Measurements from ENCODE around the gene RXYLT1. TPM values are rescaled to one million over a fixed set of nuclear protein-coding genes. Genes with fewer than 3 reads are reported as not detected.
A peak's percentile ranks its signal among the peaks of the same experiment; 100 is the strongest.
"Not testable (repeated sequence)": the region's sequence is repeated elsewhere in the genome, so short reads cannot be mapped to it uniquely, and the experiment has no call there.

Gene RXYLT1
- total RNA-seq, 2 donors from 2014 or later = 10.0 to 14.0 TPM

- no peak for DNase-seq (ENCODE audit: low spot score)
- intact Hi-C loops (cut with DNase I) = no loop called here
These were observed 57.2 kb downstream of the RXYLT1 start for GRCh38 chr12:63836936-63837335.

- DNase-seq (ENCODE audit: low spot score) = no peak
- intact Hi-C loops (cut with DNase I) = no loop called here
These were observed 58.7 kb downstream of the RXYLT1 start for GRCh38 chr12:63838411-63838810.

- no peak for DNase-seq (ENCODE audit: low spot score)
- intact Hi-C loops (cut with DNase I) = loop anchor here (2.0 kb wide), 2 partner anchors 414 to 416 kb away; no protein-coding TSS in a partner anchor
These were observed 61.3 kb downstream of the RXYLT1 start for GRCh38 chr12:63841011-63841410.

GRCh38 chr12:63841571-63841970 is 61.9 kb downstream of the RXYLT1 start:
- no peak for DNase-seq (ENCODE audit: low spot score)
- intact Hi-C loops (cut with DNase I) = loop anchor here (2.0 kb wide), 2 partner anchors 413 to 415 kb away; no protein-coding TSS in a partner anchor

DNA sequence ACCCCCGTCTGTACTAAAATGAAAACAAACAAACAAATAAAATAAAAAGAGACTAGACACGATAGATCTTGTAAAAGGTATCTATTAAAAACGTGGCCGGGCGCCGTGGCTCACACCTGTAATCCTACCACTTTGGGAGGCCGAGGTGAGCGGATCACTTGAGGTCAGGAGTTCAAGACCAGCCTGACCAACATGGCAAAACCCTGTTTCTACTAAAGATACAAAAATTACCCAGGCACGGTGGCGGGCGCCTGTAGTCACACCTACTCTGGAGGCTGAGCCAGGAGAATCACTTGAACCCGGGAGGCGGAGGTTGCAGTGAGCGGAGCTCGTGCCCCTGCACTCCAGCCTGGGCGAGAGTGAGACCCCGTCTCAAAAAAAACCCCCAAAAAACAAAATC is 63.0 kb downstream of the RXYLT1 start:
- intact Hi-C loops (cut with DNase I); DNase-seq (ENCODE audit: low spot score): not testable (repeated sequence)

DNA sequence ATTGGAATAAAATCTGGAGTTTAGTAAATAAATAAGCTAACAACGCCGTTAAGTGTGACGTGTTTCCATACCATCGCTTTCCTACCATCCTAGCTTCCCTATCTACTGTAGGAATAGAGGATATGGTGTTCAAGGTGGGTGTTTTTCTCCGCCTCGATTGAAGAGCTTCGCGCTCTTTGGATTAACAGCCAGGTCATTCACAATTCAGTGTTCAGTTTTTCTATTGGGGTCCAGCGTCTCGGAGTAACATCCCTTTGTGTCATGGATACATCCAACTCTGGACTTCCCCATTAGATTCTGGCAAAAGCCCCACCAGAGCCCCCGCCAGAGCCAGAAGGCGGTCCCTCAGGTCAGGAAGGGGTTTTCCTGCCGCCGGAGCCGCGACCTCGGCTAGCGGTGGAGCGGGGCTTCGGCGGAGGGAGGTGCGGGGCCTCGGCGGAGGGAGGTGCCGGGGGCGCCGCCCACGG is 63.6 kb downstream of the RXYLT1 start:
- no peak for DNase-seq (ENCODE audit: low spot score)
- intact Hi-C loops (cut with DNase I) = no loop called here

DNA sequence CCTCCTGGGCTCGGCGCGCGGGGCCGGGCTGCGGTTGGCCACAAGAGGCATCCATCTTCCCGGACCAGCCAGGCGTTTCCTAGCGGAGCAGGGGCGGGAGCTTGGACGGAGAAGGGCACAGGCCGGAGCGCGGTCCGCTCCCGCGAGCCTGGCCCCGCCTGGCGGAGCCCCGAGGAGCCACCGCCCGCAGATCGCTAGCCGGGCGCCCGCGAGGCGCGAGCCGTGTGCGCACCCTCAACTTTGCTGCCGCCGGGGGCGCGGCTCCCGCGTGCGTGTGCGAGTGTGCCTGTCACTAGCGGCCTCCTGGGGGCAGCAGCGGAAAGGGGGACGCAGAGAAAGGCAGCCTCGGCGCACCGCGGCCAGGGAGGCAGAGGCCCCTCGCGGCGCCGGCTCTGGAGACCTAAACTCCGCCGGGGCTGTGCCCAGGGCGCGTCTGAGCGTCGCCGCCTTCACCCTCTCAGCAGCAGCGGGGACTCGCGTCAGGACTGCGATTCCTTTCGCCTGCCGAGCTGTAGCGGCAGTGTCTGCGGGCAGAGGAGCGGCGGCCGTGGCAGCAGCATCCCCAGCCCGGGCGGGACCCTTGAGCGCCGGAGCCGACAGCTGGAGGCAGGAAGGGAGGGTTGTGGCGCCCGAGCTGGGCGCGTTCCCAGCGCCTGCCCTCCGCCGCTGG is 64.1 kb downstream of the RXYLT1 start:
- intact Hi-C loops (cut with DNase I) = no loop called here
- peak; percentile 97 for DNase-seq (ENCODE audit: low spot score)

GRCh38 chr12:63844391-63845341 is 65.0 kb downstream of the RXYLT1 start, which contains the start of gene SRGAP1:
Gene SRGAP1, plus strand, starts transcription at chr12:63844700. Its CDS starts 117 bp downstream, at chr12:63844817.
- peak; percentile 91 for DNase-seq (ENCODE audit: low spot score)
- intact Hi-C loops (cut with DNase I) = no loop called here

- no peak for DNase-seq (ENCODE audit: low spot score)
- intact Hi-C loops (cut with DNase I) = no loop called here
These were observed 66.0 kb downstream of the RXYLT1 start for GRCh38 chr12:63845726-63846125.

DNA sequence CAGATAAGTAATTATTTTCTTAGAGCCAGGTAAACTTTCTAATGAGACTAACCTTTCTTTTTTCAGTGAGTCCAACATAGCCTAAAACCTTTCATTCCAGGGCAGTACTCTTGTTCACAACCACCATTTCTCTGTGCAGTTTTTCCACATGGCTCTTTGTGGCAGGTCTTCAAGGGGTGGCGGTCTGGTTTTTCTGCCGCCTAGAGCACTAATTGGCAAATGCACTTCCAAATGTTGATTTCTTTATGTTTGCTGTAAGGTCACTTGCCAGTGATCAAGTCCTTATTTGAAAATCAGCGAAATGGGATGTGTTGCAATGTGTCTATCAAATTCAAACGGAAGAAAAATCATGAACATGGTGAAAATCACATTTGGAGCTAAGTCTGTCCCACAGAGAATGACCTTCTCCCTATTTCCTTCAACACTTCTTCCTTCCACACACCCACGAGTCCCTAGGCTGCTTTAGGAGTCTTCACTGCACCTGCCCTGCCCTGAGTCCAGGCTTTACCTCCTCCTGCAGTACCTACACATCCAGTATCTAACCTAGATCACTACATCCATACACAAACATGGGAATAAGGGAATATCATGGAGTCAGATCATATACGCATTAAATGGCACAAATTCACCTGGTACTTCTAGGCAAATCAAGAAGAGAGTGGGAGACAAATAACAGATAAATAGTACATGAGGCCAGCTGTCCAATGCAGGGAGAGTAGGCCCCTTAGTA is 66.7 kb downstream of the RXYLT1 start:
- DNase-seq (ENCODE audit: low spot score) = no peak
- intact Hi-C loops (cut with DNase I) = no loop called here

GRCh38 chr12:63848450-63848849 is 68.7 kb downstream of the RXYLT1 start:
- intact Hi-C loops (cut with DNase I) = no loop called here
- no peak for DNase-seq (ENCODE audit: low spot score)

DNA sequence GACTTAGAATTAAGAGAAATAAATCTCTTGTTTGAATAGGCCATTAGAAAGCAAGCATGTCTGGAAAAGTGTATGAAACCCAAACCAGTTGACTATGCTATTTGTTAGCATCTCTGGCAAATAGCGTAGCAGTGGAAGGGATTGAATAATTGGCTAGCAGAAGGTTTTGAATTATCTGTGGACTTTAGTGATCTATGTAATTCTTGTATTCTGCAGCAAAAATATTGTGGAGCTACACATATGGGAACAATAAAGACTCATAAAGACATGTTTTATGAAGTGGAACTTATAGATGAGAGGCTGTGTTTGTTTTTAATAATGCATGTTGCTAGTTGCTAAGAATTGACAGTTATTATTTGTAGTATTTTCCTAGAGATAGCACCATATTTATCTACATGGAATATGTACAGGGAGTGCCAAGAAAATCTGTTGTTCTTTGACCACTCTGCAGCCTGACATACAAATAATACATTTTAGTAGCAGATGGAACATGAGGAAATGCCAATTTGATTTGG is 69.5 kb downstream of the RXYLT1 start:
- intact Hi-C loops (cut with DNase I) = no loop called here
- DNase-seq (ENCODE audit: low spot score) = no peak

DNA sequence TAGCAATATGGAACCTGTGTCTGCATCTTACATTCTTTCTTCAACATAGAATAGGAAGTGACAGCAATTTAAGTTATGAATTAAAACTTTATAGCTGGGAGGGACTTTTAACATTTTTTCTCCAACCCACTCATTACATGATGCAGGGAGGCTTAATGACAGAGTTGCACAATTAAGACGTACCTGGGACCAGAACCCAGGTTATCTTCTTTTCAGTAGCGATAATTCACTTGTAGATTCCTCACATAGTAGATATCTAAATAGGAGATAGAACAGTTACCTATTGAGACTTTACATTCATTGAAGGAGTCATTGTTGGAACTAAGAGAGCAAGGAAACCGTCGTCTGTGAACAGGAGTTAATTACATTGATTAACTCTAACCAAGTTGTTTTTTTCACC is 69.9 kb downstream of the RXYLT1 start:
- intact Hi-C loops (cut with DNase I) = no loop called here
- no peak for DNase-seq (ENCODE audit: low spot score)

DNA sequence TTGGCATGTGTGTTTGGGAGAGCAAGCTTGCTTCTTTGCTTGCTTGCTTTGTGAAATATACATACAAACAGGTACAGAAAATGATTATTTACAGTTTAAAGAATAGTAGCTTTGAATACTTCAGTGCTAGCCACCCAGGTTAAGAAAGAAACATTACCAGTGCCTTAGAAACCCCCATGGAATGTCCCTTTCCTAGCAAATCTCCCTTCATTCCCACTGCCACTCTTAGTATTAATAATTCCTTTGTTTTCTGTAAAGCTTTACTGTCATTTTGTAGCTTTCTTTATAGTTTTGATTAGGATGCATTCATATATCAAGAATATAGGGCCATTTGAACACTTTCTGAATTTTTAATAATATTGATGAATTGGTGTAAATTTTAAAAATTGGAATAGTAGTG is 74.3 kb downstream of the RXYLT1 start:
- DNase-seq (ENCODE audit: low spot score) = no peak
- intact Hi-C loops (cut with DNase I) = no loop called here

- no peak for DNase-seq (ENCODE audit: low spot score)
- intact Hi-C loops (cut with DNase I) = no loop called here
These were observed 75.6 kb downstream of the RXYLT1 start for GRCh38 chr12:63855299-63855698.

GRCh38 chr12:63857771-63858670 is 78.3 kb downstream of the RXYLT1 start:
- intact Hi-C loops (cut with DNase I) = no loop called here

More at GRCh38 chr12:63857771-63858670, 78.3 kb downstream of the RXYLT1 start:
- DNase-seq (ENCODE audit: low spot score) = no peak

Data from posterior vena cava (tissue), 2 donors.